ENCODE data around the gene NCOA5.

- TF ChIP-seq CTCF (conservative IDR thresholded peaks at IDR 0.05) = no peak
- no peak for TF ChIP-seq ZFX (IDR thresholded peaks at IDR 0.05)
Observed at GRCh38 chr20:46104262-46104661, 14.5 kb upstream of the NCOA5 start.
